Thoracic aorta (tissue), 2 donors: Measurements from ENCODE around the gene BDH1. TPM values are rescaled to one million over a fixed set of nuclear protein-coding genes. Genes with fewer than 3 reads are reported as not detected.
A peak's percentile ranks its signal among the peaks of the same experiment; 100 is the strongest.
"Not testable (repeated sequence)": the region's sequence is repeated elsewhere in the genome, so short reads cannot be mapped to it uniquely, and the experiment has no call there.

Experiments
- ATAC-seq: fragments of 150-250 bp; one replicate; pipeline ENCODE4 v1.8.0; 2017; ENCODE audit warnings: low read depth; ENCODE audit not compliant: insufficient number of reproducible peaks, low FRiP score
- DNase-seq: peaks from one replicate; pipeline ENCODE4 v3.0.0-alpha.2; 2020; ENCODE audit warnings: low spot score
- H3K27ac ChIP-seq, 2 donors: fragments of 200-600 bp; sonication (generic); 1 replicate in 1 of 2; 2 replicates in 1 of 2; pipeline ENCODE4 v1.5.1; 2016; ENCODE audit warnings: mild to moderate bottlenecking in 2 of 2, moderate library complexity in 2 of 2
- H3K27me3 ChIP-seq: fragments of 200-600 bp; sonication (generic); replicated peaks from 2 replicates; pipeline ENCODE4 v1.6.0; 2016; ENCODE audit warnings: mild to moderate bottlenecking; ENCODE audit not compliant: insufficient read depth
- H3K36me3 ChIP-seq: fragments of 200-600 bp; sonication (generic); one replicate; pipeline ENCODE4 v1.5.1; 2016
- H3K4me1 ChIP-seq, 2 donors: fragments of 200-600 bp; sonication (generic); 1 replicate in 1 of 2; 2 replicates in 1 of 2; pipeline versions ENCODE4 v1.5.1 to v1.6.0; 2016; ENCODE audit warnings: low read depth in 2 of 2, mild to moderate bottlenecking in 1 of 2; ENCODE audit not compliant: control insufficient read depth in 1 of 2
- H3K4me3 ChIP-seq: fragments of 200-600 bp; sonication (generic); 2 replicates; pipeline ENCODE4 v1.5.1; 2016; ENCODE audit warnings: mild to moderate bottlenecking
- H3K9me3 ChIP-seq: fragments of 200-600 bp; sonication (generic); 2 replicates; pipeline ENCODE4 v1.5.1; 2016
- CTCF ChIP-seq: fragments of 200-600 bp; sonication (generic); IDR thresholded peaks from one replicate; pipeline ENCODE4 v1.5.1; 2019; ENCODE audit warnings: antibody characterized with exemption
- total RNA-seq, 2 donors: library from RNA; depleted of rRNA; stranded (reverse); fragments of >200 nt; gene quantifications; one replicate each; pipeline versions ENCODE4 v1.1.0 to v1.2.3, GENCODE V29; 2016

Gene BDH1
- total RNA-seq = 10 to 100 TPM in 1 of 2 donors, 1 to 10 TPM in 1; 5.3 to 15.4 TPM

GRCh38 chr3:197555281-197556261, at the start of gene BDH1:
Gene BDH1, minus strand, starts transcription at chr3:197555968. Its CDS starts 9,525 bp downstream, at chr3:197546443.
- no peak for TF ChIP-seq CTCF
- DNase-seq (no peak), ATAC-seq (no peak)
- Histone ChIP-seq H3K9me3 (no peaks in the 10 kb centered on the region), H3K27ac (peak within 1 kb of the TSS; percentile 84 to 96), H3K27me3 (no peaks in the 10 kb centered on the region), H3K4me1 (peaks cover 8 to 17% of the 10 kb centered on the region in 2 donors), H3K4me3 (peak within 1 kb of the TSS; percentile 87), H3K36me3 (no peaks in the 10 kb centered on the region)

- DNase-seq (no peak), ATAC-seq (no peak)
- H3K4me1 ChIP-seq = peaks cover 0 to 8% of the 10 kb centered on the region in 2 donors
- H3K36me3 ChIP-seq = peaks cover 12% of the 10 kb centered on the region
- H3K27ac ChIP-seq = no peak overlapping the region
- TF ChIP-seq CTCF = no peak
- H3K9me3 ChIP-seq = no peaks in the 10 kb centered on the region
- no peak overlapping the region for H3K4me3 ChIP-seq
- H3K27me3 ChIP-seq = no peaks in the 10 kb centered on the region
Observed at GRCh38 chr3:197603317-197603933, 47.7 kb upstream of the BDH1 start.

GRCh38 chr3:197602351-197602750, 46.6 kb upstream of the BDH1 start:
- not testable (repeated sequence) for H3K27me3 ChIP-seq, H3K36me3 ChIP-seq, H3K27ac ChIP-seq, DNase-seq, H3K9me3 ChIP-seq, ATAC-seq, H3K4me3 ChIP-seq, H3K4me1 ChIP-seq

GRCh38 chr3:197601566-197601840, 45.7 kb upstream of the BDH1 start:
- not testable (repeated sequence) for H3K4me1 ChIP-seq, H3K4me3 ChIP-seq, ATAC-seq, H3K27me3 ChIP-seq, H3K27ac ChIP-seq, H3K36me3 ChIP-seq, H3K9me3 ChIP-seq, DNase-seq

GRCh38 chr3:197600796-197601565, 45.2 kb upstream of the BDH1 start:
- Histone ChIP-seq H3K4me1 (peaks cover 0 to 8% of the 10 kb centered on the region in 2 donors), H3K36me3 (no peaks in the 10 kb centered on the region), H3K9me3 (no peaks in the 10 kb centered on the region), H3K27me3 (no peaks in the 10 kb centered on the region), H3K27ac (no peak overlapping the region), H3K4me3 (no peak overlapping the region)
- no peak for TF ChIP-seq CTCF
- no peak for ATAC-seq
- no peak for DNase-seq
